Posterior cingulate gyrus (tissue), 11 donors: Measurements from ENCODE around the gene REG4.

Experiments used
- DNase-seq, 10 donors: peaks; one replicate each; pipeline versions ENCODE4 v3.0.0 to v3.0.0-alpha.2; 2020 to 2021; ENCODE audit warnings: mixed read lengths in 3 of 10
- intact Hi-C: fragments of 100-400 bp; cut with DNase I; formaldehyde crosslinking; loops from one replicate; pipeline ENCODE4 v1.15.1; 2023

The REG4 gene

GRCh38 chr1:119748040-119748439 lies 63.2 kb downstream of the REG4 start:
- no peak for DNase-seq
- intact Hi-C loops = loop anchor here (10.0 kb wide), 1 partner anchor 127 kb away; no protein-coding TSS in a partner anchor

GRCh38 chr1:119747451-119747850 lies 63.8 kb downstream of the REG4 start:
- DNase-seq = no peak
- intact Hi-C loops = loop anchor here (10.0 kb wide), 1 partner anchor 127 kb away; no protein-coding TSS in a partner anchor

- DNase-seq = no peak
- intact Hi-C loops = loop anchor here (10.0 kb wide), 1 partner anchor 130 kb away; no protein-coding TSS in a partner anchor
Measured at GRCh38 chr1:119745034-119745433, 66.2 kb downstream of the REG4 start.

GRCh38 chr1:119744598-119744942 lies 66.7 kb downstream of the REG4 start:
- intact Hi-C loops = loop anchor here (5.0 to 10.0 kb wide), 2 partner anchors 63 to 130 kb away; no protein-coding TSS in a partner anchor
- no peak for DNase-seq
